ENCODE measurements around the gene IGFLR1.
A peak's percentile ranks its signal among the peaks of the same experiment; 100 is the strongest.

The IGFLR1 gene

DNA sequence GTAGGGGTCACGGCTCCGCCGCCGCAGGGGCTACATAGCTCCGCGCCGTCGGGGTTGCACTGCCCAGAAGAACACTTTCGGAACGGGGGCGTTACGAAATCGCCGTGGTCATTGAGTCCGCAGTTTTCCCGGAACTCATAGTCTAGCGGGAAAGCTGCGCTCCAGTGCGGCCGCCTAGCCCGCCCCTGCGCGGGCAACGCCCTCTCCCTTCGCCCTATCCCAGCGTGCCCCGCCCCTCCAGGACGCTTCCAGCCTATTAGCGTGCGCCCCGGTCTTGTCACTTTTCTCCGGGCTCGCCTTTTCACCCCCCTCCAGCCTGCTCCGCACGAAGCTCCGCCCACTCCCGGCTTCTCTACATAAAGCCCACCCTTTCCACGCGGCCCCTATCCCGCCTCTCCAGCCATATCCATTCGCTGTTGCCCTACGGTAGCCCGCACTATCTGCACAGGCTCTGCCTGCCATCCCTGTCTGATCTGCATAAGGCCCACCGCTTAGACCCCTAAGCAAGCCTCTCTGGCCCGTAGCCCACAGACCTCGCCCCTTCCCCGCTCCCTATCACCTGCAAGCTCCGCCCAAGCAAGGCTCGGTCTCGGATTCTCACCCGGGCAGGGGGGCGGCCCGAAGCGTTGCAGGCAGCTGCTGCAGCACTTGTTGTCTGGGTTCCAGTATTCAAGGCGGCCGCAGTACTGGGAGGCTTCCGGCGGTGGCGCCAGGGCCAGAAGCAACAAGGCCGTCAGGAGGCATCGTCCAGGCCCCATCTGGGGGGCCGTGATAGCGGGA, 1.6 kb downstream of the IGFLR1 start:
- DNase-seq: peak; percentile 52 to 99 (median 96)

DNA sequence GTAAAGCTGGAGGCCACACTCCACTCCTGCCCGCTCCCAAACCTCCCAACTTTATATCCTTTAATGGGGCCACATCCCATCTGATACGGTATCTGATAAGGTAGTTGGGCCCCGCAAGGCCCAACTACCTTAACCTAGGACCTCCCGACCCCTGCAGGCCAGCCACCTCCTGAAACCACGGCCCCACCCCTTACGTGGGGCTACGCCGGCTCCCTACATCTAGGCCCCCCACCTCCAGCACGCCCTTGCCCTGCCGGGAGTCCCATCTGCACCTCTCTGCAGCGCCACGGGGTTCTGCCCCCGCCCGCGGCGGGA, 2.2 kb downstream of the IGFLR1 start:
- no peak for DNase-seq

DNA sequence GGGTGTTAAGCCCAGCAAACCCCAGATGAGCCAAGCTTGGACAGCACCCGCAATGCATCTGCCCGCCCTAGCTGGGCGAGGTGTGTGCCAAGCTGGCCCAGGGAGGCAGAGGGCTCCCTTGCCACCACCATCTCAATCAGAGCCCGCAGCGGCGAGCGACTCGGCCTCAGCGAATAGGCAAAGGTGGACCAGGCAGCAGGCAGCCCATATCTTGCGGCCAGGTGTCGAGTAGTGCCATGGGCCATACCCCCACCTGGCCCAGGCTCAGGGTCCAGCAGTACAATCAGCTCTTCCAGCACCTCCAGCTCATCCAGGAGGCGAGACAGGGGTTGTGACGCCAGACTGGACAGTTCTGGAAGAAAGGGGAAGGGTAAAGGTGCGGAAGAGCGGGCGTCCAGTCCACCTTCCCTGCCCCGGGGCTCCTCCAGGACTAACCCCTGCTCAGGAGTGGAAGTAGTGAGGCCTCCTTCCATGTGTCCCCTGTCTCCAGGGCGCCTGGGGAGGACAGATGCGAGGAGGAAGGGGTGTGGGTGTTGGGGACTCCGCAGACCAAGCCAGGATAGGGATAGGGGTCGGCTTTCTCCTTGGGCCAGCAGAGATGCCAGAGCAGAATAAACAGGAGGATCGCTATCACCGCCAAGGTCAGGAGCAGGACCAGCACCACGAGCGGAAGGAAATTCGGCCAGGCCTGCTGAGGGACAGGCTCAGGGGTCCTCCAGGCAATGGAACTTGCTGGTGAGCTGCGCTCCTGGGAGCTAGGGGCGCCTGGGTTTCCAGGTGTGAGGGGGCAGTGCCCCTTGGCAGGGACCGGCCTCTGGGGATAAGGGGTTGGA, 2.8 kb downstream of the IGFLR1 start:
- no peak for DNase-seq

- no peak for DNase-seq
Observed at GRCh38 chr19:35738887-35739229, 3.4 kb downstream of the IGFLR1 start.

DNA sequence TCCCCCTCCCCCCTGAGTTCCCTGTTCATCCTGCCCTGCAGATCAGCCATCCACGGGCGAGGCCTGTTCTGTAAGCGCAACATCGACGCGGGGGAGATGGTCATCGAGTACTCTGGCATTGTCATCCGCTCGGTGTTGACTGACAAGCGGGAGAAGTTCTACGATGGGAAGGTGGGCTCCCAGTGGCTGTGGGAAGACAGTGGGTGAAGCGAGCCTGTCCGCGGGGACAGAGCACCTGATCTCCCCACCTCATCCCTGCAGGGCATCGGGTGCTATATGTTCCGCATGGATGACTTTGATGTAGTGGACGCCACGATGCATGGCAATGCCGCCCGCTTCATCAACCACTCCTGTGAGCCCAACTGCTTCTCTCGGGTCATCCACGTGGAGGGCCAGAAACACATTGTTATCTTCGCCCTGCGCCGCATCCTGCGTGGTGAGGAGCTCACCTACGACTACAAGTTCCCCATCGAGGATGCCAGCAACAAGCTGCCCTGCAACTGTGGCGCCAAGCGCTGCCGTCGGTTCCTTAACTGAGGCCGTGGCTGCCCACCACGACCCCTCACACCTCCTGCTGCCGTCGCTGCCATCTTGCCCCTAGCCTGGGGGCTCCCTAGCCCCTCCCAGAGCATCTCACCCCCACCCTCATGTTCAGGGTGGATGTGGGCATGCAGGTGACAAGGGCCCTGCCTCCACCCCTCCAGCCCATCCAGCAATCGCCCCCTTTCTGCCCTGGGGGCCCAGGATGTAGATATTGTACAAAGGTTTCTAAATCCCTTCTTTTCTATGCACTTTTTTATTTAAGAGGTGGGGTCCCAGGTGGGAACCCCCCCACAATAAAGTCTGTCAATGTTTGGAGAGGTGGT, 4.0 kb downstream of the IGFLR1 start:
- no peak for DNase-seq

DNA sequence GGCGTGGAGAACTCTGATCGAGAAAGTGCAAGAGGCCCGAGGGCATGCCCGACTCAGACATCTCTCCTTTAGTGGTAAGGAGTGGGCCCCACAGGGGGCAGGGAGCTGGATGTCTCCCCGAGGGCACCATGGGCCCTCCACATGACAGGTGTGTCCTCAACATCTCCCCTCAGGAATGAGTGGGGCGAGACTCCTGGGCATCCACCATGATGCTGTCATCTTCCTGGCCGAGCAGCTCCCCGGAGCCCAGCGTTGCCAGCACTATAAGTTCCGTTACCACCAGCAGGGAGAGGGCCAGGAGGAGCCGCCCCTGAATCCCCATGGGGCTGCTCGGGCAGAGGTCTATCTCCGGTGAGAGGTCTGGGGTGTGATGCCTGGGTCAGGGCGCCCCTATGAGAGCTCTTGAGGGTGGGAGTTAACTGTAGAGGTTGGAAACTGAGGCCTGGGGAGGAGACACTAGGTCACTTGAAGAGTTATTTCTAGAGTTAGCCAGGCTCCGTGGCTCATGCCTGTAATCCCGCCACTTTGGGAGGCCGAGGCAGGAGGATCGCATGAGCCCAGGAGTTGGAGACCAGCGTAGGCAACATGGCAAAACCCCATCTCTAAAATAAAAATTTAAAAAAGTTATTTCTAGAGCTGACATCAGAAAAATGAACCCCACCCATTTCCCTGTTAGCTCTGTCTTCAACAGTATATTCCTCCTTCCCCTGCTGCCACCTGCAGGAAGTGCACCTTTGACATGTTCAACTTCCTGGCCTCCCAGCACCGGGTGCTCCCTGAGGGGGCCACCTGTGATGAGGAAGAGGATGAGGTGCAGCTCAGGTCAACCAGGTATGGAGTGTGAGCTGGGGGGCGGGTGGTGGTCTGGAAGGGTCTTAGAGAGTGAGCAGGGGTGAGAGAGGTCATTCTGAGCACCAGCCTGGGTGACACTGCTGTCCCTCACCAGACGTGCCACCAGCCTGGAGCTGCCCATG, 5.1 kb downstream of the IGFLR1 start:
- no peak for DNase-seq

GRCh38 chr19:35734889-35735288, 7.4 kb downstream of the IGFLR1 start:
- DNase-seq: no peak

GRCh38 chr19:35734273-35734672, 8.0 kb downstream of the IGFLR1 start:
- no peak for DNase-seq

DNA sequence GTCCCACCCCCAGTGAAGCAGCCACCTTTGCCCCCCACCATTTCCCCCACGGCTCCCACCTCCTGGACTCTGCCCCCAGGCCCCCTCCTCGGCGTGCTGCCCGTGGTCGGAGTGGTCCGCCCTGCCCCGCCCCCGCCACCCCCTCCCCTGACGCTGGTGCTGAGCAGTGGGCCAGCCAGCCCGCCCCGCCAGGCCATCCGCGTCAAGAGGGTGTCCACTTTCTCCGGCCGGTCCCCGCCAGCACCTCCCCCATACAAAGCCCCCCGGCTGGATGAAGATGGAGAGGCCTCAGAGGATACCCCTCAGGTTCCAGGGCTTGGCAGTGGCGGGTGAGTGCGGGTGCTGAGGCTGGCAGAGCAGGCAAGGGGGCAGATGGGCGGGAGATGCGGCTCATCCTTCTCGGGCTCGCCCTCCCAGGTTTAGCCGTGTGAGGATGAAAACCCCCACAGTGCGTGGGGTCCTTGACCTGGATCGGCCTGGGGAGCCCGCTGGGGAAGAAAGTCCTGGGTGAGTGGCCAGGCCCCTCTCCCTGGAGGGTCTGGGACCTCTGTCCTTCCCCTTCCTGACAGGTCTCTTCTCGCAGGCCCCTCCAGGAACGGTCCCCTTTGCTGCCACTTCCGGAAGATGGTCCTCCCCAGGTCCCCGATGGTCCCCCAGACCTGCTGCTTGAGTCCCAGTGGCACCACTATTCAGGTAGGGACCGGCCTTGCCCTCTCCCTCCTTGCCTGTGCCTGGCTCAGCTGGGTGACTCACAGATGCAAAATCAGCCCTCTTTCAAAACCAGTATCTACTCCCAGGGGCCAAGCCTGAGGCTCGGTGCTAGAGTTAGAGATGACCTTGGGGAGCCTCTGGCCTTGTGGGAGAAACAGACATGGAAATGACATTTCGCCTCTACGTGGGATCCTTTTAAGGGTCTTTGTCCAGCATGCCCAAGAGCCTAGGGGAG, 8.8 kb downstream of the IGFLR1 start:
- DNase-seq: no peak

GRCh38 chr19:35732540-35733179, 9.6 kb downstream of the IGFLR1 start:
- DNase-seq: no peak

DNA sequence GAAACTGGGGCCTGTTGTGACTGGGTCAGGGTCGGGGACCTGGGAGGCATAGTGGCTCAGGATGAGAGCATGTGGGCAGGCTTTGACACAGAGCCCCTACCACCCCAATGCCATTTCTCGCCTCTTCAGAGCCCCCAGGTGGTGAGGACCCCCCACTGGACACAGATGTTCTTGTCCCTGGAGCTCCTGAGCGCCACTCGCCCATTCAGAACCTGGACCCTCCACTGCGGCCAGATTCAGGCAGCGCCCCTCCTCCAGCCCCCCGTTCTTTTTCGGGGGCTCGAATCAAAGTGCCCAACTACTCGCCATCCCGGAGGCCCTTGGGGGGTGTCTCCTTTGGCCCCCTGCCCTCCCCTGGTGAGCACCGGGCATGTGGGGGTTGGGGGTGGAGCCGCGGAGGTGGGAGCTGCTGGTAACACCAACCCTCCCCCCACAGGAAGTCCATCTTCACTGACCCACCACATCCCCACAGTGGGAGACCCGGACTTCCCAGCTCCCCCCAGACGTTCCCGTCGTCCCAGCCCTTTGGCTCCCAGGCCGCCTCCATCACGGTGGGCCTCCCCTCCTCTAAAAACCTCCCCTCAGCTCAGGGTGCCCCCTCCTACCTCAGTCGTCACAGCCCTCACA, 10.4 kb downstream of the IGFLR1 start:
- no peak for DNase-seq

DNA sequence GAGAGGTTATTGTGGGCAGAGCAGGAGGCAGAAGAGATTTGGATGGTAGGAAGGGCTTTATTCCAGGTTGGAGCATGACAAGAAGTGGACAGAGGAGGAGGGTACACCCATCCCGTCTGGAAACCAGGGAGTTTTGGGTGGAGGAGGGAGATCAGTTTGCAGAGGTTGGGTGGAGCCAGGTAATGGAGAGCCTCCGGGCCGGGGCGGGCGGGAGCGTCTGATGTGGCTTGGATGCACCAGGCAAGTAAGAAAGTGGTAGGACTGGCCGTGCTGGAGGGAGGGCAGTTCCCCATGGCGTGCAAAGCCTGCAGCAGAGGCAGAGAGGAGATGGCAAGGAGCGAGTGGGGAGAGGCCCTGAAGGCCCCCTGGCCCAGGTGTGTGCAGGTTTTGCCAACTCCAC, 10.9 kb downstream of the IGFLR1 start:
- DNase-seq: no peak

GRCh38 chr19:35730326-35730725, 11.9 kb downstream of the IGFLR1 start:
- DNase-seq: no peak

- no peak for DNase-seq
Observed at GRCh38 chr19:35729763-35730162, 12.5 kb downstream of the IGFLR1 start.

DNA sequence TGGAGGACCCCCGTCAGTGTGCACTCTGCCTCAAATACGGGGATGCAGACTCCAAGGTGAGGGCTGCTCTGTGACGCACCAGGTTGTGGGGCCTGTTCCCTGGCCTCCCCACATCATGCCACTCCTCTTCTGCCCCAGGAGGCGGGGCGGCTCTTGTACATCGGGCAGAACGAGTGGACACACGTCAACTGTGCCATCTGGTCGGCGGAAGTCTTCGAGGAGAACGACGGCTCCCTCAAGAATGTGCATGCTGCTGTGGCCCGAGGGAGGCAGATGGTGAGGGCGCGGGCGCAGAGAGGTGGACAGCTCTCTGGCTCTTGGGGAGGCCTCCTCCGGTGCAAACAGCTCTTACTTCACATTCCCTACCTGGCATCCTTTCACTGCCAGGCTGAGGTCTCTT, 13.2 kb downstream of the IGFLR1 start:
- no peak for DNase-seq

DNA sequence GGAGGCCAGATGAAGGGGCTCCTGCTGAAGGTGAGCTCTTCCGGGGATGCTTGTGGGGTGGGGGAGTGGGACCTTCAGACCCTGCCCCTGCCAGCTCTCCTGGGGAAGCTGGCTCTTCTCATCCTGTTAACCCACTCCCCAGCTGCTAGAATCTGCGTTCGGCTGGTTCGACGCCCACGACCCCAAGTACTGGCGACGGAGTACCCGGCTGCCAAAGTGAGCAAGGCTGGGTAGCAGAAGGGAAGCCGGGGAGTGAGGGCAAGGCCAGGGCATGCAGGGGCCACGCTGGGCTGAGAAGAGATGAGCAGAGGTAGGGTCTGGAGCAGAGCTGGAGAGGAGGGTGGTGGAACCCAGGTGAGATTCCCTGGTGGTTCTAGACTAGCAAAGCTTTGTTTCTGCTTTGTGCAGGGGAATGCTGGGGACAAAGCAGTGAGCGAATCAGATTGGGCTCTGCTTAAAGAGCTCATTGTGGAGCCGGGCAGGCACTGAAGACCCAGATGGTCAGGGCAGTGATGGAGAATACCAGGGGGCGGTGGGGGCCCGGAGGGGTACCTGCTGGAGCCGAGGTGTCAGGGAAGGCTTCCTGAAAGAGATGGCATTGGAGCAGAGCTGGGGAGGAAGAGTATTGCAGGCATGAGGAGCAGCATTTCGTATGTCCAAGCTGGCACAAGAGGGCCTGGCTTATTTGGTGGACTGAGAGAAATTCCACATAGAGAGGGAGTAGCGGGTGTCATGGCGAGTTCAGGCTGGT, 14.1 kb downstream of the IGFLR1 start:
- no peak for DNase-seq

GRCh38 chr19:35727053-35727955, 14.9 kb downstream of the IGFLR1 start:
- DNase-seq: no peak

All from hypothalamus (tissue), 51 donors.